HTR-8/SVneo (cell line): ENCODE measurements around the gene PGM2L1.
"Not testable (repeated sequence)": the region's sequence is repeated elsewhere in the genome, so short reads cannot be mapped to it uniquely, and the experiment has no call there.

Experiments
- DNase-seq: peaks from one replicate; pipeline ENCODE4 v3.0.0; 2011; ENCODE audit warnings: low spot score, mixed read lengths; ENCODE audit not compliant: insufficient read length
- FAIRE-seq: peaks from 2 replicates; lab custom pipeline; 2011; peaks lifted over from hg19 to GRCh38; lab: Jason Lieb, UNC

Gene PGM2L1

GRCh38 chr11:74345420-74345819 lies 52.8 kb downstream of the PGM2L1 start:
- no peak for FAIRE-seq
- DNase-seq: no peak

DNA sequence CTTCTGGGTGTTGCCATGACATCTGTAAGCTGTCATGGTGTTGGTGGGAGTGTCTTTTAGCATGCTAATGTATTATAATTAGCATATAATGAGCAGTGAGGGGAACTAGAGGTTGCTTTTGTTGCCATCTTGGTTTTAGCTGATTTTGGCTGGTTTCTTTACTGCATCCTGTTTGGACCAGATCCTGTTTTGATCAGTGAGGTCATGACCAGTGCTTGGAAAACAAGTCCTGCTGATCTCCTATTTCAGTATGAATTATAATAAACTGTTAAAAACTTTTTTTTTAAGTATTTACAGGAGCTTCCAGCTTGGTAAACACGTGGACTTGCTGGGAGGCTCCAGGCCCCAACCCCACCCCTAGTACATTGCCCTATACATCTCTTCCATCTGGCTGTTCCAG lies 56.3 kb downstream of the PGM2L1 start:
- DNase-seq (no peak), FAIRE-seq (no peak)

GRCh38 chr11:74339619-74340018 lies 58.6 kb downstream of the PGM2L1 start:
- FAIRE-seq: no peak
- DNase-seq: no peak

DNA sequence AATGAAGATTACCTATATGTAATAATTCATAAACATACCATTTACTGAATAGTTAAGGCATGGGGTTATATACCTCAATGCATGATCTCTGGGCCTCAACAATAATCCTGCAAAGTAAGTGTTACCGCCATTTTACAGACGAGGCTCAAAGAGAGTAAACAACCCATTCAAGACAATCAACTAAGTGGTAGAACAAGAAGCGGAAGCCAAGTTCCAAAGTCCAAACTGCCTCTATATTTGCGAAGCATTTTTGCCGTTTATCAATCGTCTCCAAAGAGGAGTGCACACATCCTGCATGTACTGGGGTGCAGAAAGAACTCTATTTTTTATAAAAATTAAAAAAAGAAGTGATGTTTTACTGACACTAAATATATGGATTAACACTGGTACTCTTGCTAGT lies 59.3 kb downstream of the PGM2L1 start:
- FAIRE-seq (no peak), DNase-seq (no peak)

DNA sequence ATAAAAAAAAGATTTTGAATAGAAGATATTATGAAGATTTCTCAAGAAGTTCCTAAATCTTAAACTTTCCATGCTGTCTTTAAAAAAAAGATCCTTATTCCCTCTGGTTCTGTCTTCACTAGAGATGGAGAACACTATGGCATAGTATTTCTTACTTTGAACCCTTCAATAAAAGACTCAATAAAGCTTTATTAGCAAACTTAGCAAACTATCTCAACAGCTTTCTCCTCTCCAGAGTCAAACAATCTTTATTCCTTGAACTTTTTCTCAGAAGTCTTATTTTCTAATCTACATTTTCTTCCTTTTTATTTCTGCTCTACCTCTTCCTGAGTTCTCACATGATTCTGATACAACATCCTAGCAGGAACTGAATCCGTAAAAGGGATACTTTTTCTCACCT lies 65.0 kb downstream of the PGM2L1 start:
- FAIRE-seq (no peak), DNase-seq (no peak)

- FAIRE-seq: no peak
- no peak for DNase-seq
Measured at GRCh38 chr11:74332291-74332690, 65.9 kb downstream of the PGM2L1 start.

DNA sequence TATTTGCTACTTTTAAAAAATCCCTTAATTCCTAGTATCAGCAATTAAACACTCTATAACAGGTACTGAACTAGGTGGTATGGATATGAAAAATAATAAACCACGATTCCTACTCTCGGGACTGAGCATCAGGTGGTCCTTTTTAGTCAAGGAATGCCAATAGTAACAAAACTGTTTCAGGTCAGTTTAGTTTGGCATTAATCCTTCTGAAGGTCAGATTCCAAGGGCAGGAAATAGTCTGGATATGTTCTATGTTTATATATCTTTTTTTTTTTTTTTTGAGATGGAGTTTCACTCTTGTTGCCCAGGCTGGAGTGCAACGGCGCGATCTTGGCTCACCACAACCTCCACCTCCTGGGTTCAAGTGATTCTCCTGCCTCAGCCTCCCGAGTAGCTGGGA lies 67.2 kb downstream of the PGM2L1 start:
- not testable (repeated sequence) for FAIRE-seq, DNase-seq

DNA sequence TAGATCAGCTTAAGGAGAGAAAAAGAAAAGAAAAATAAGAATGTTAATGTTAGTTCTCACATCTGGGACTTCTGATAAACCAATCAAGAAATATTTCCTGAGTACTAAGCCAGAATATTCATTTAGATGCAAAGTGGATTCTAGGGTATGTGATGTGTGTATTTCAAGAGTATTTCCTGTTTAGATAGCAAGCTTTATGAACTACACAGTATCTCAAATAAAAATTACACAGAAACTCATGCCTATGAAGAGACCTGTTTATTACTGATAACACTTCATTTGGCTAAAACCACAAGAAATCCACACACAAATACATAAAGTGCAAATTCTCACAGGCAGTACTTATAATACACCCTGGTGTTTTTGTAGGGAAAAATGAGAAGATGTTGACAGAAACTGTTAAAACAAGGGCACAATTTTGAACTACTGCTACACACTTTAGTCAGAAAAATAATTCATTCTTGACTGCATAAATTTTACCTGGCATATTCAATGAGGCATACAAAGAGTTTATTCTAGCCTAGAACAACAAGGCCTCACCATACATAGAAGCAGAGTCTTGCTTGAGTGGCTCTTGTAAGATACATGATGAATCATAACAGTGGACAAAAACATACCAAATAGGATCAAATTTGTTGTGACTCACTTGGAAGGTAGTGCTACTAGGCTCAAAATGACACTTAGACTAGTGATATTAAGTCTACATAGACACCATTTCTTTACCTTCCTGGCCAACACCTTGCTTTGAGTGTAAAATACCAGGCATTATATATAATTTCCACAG lies 68.0 kb downstream of the PGM2L1 start:
- peak; percentile 80 for FAIRE-seq

GRCh38 chr11:74327076-74327475 lies 71.2 kb downstream of the PGM2L1 start:
- FAIRE-seq: no peak
- no peak for DNase-seq

More for the DNA sequence above, 68.0 kb downstream of the PGM2L1 start:
- no peak for DNase-seq

- DNase-seq (no peak), FAIRE-seq (peak; percentile 69)
Measured at GRCh38 chr11:74326665-74327064, 71.6 kb downstream of the PGM2L1 start.

- FAIRE-seq: no peak
- no peak for DNase-seq
Measured at GRCh38 chr11:74325649-74326645, 72.3 kb downstream of the PGM2L1 start.

DNA sequence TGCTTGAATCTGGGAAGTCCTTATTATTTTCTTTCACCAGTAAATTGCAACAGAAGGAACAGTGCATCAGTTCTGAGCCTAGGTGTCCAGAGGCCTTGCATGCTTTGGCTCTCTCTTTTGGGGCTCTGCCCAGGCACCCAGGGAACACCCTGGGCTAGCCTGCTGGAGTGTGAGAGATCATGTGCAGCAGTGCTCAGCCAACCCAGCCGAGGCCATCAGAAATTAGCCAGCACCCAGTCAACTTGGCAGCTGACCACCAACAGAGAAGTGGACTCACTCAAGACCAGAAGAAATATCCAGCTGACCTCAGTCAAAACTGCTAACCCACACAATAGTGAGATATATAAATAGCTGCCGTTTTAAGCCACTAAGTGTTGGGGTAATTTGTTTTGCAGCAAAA lies 75.6 kb downstream of the PGM2L1 start:
- DNase-seq (no peak), FAIRE-seq (no peak)

- FAIRE-seq (no peak), DNase-seq (peak; percentile 42)
Measured at GRCh38 chr11:74321487-74322188, 76.6 kb downstream of the PGM2L1 start.

GRCh38 chr11:74320538-74320937 lies 77.7 kb downstream of the PGM2L1 start:
- DNase-seq (no peak), FAIRE-seq (no peak)

DNA sequence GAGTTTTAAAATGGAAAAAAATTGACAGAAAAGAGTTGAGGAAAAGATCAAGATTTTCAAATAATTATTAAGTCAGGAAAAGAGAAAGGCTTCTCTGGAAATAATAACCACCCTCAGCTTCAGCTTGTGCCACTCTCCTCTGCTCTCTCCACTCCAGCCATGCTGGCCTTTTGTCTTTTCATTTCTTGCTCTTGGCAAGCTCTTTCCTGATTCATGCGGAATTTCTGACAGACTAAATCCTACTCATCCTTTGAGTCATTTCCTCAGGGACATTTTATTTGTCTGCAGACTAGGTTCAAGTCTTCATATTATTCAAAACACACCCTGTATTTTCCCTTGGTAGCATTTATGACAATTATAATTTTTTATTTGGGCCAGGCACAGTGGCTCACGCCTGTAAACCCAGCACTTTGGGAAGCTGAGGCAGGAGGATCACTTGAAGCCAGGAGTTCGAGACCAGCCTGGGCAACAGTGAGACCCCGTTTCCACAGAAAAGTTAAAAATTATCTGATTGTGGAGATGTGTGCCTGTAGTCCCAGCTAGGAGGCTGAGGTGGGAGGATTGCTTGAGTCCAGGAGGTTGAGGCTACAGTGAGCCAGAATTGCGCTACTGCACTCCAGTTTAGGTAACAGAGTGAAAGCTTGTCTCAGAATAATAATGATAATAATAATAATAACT lies 79.0 kb downstream of the PGM2L1 start:
- FAIRE-seq: no peak
- DNase-seq: peak; percentile 67

DNA sequence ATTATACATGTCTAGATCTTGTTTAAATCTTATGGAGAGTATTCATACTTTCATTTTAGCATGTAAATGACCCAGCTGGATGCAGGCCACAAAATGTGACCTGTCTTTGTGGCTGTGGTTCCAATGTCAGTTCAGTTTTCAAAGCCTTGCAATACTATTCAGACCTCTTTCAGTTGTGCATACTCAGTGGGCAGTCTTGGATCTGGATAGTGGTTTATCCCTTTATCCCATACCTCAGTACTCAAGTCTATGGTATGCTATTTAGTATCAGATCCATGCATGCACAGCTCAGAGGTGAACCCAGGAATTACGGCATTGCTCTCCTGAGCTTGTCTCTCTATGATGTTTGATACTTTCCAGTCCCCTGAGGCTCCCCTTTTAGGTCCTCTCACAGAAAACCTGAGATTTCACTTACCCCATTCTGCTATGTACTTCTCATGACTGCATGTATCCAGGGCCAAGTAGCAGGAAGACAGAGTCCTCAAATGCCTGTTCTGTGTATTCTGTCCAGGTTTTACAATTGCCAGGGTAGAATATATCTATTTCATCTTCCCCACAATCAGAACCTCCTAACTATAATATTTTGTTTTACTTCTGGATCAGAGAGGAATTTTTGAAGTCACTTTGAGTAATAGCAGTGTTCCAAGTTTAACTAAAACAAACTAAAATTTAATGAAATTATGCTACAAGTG lies 79.8 kb downstream of the PGM2L1 start:
- DNase-seq (no peak), FAIRE-seq (peak; percentile 55)

GRCh38 chr11:74316772-74317505 lies 81.3 kb downstream of the PGM2L1 start:
- FAIRE-seq: no peak
- DNase-seq: no peak

GRCh38 chr11:74312326-74312725 lies 85.9 kb downstream of the PGM2L1 start:
- no peak for FAIRE-seq

More at GRCh38 chr11:74312326-74312725, 85.9 kb downstream of the PGM2L1 start:
- DNase-seq: no peak
